Keratinocyte (primary cell): Measurements from ENCODE around the gene HMCN2. TPM values are rescaled to one million over a fixed set of nuclear protein-coding genes. Genes with fewer than 3 reads are reported as not detected.

Experiments
- DNase-seq: peaks from one replicate; pipeline ENCODE4 v3.0.0-alpha.2; 2011; ENCODE audit warnings: low read depth, missing footprints, low spot score
- FAIRE-seq: peaks from 2 replicates; lab custom pipeline; 2011; peaks lifted over from hg19 to GRCh38; lab: Jason Lieb, UNC
- H2AFZ ChIP-seq: 2 replicates; pipeline ENCODE4 v1.6.0; 2012; ENCODE audit warnings: low read length, control low read depth, inconsistent platforms; ENCODE audit not compliant: control insufficient read depth
- H3K27ac ChIP-seq: 2 replicates; pipeline ENCODE4 v1.5.1; 2011; ENCODE audit warnings: low read length; ENCODE audit not compliant: control insufficient read depth, insufficient read depth
- H3K27me3 ChIP-seq: 3 replicates; pipeline ENCODE4 v1.6.0; 2011; ENCODE audit warnings: low read length; ENCODE audit not compliant: control insufficient read depth, insufficient read depth; ENCODE audit errors: extremely low read depth
- H3K36me3 ChIP-seq, 2 experiments: 2 replicates in 1 of 2; 3 replicates in 1 of 2; pipeline ENCODE4 v1.5.1; 2011; ENCODE audit warnings: low read length in 2 of 2, mild to moderate bottlenecking in 1 of 2; ENCODE audit not compliant: control insufficient read depth in 2 of 2, insufficient read depth in 2 of 2; ENCODE audit errors: extremely low read depth in 1 of 2
- H3K4me1 ChIP-seq: 3 replicates; pipeline ENCODE4 v1.5.1; 2011; ENCODE audit warnings: low read length; ENCODE audit not compliant: control insufficient read depth, insufficient read depth; ENCODE audit errors: extremely low read depth
- H3K4me2 ChIP-seq: 3 replicates; pipeline ENCODE4 v1.6.0; 2011; ENCODE audit warnings: low read depth, low read length; ENCODE audit not compliant: control insufficient read depth, insufficient read depth; ENCODE audit errors: extremely low read depth
- H3K4me3 ChIP-seq, 3 experiments: fragments of 200-600 bp in 1 of 3; sonication (generic) in 1 of 3; 2 replicates in 2 of 3; 3 replicates in 1 of 3; pipeline ENCODE4 v1.5.1; 2011 to 2016; ENCODE audit warnings: low read length in 3 of 3, mild to moderate bottlenecking in 3 of 3, control low read depth in 2 of 3, inconsistent platforms in 1 of 3, low read depth in 1 of 3, mixed read lengths in 1 of 3, mixed run types in 1 of 3, moderate library complexity in 1 of 3; ENCODE audit not compliant: control insufficient read depth in 2 of 3, insufficient read depth in 2 of 3; ENCODE audit errors: extremely low read depth in 1 of 3
- H3K79me2 ChIP-seq: 2 replicates; pipeline ENCODE4 v1.6.0; 2012; ENCODE audit warnings: low read length; ENCODE audit not compliant: control insufficient read depth, insufficient read depth
- H3K9ac ChIP-seq: 3 replicates; pipeline ENCODE4 v1.6.0; 2011; ENCODE audit warnings: low read length; ENCODE audit not compliant: control insufficient read depth, insufficient read depth; ENCODE audit errors: extremely low read depth
- H3K9me1 ChIP-seq: 3 replicates; pipeline ENCODE4 v1.6.0; 2011; ENCODE audit warnings: low read length; ENCODE audit not compliant: control insufficient read depth, insufficient read depth; ENCODE audit errors: extremely low read depth
- H3K9me3 ChIP-seq: 2 replicates; pipeline ENCODE4 v1.5.1; 2012; ENCODE audit warnings: low read depth, low read length; ENCODE audit not compliant: control insufficient read depth
- H4K20me1 ChIP-seq: 3 replicates; pipeline ENCODE4 v1.6.0; 2011; ENCODE audit warnings: low read length; ENCODE audit not compliant: control insufficient read depth, insufficient read depth; ENCODE audit errors: extremely low read depth
- CTCF ChIP-seq, 3 experiments: IDR thresholded peaks in 1 of 3; conservative IDR thresholded peaks in 1 of 3; optimal IDR thresholded peaks in 1 of 3; 2 replicates in 2 of 3; 3 replicates in 1 of 3; pipeline versions ENCODE3 to v1.5.1; 2011; ENCODE audit warnings: low read length in 3 of 3, mild to moderate bottlenecking in 3 of 3, moderate library complexity in 2 of 3, control low read depth in 1 of 3, inconsistent platforms in 1 of 3; ENCODE audit not compliant: insufficient read depth in 2 of 3; ENCODE audit errors: extremely low read depth in 1 of 3
- EZH2 ChIP-seq: IDR thresholded peaks from one replicate; pipeline ENCODE4 v1.6.1; 2012; ENCODE audit warnings: inconsistent platforms, mild to moderate bottlenecking, low read length, moderate library complexity
- dilution Hi-C: fragments of 300-500 bp; cut with MboI; formaldehyde crosslinking; loops from one replicate; pipeline ENCODE4 v1.7.0; 2020; ENCODE audit warnings: low sequenced_read_pairs; ENCODE audit not compliant: extremely low pct_ligation_motif_present
- polyA plus RNA-seq, 5 experiments: library from polyadenylated mRNA; depleted of rRNA in 3 of 5; stranded (reverse) in 3 of 5; stranded (forward) in 1 of 5; unstranded in 1 of 5; fragments of >200 nt; gene quantifications; 1 replicate in 1 of 5; 2 replicates in 3 of 5; 3 replicates in 1 of 5; pipeline versions ENCODE4 v1.2.1 to v1.2.3, GENCODE V29; 2011 to 2012; ENCODE audit warnings: missing spikeins in 2 of 5, low read depth in 1 of 5, low replicate concordance in 1 of 5

Gene HMCN2
- polyA plus RNA-seq, 1 donor (not counting 4 experiments of a cell fraction or from before 2014, with no cell fraction given): not detected

GRCh38 chr9:130354378-130354777, 88.8 kb downstream of the HMCN2 start:
- no peaks in the 10 kb centered on the region for H3K9me3 ChIP-seq
- dilution Hi-C loops: no loop called here

GRCh38 chr9:130354806-130355205, 89.2 kb downstream of the HMCN2 start:
- Histone ChIP-seq H3K4me2 (no peak overlapping the region), H3K27ac (no peak overlapping the region), H3K4me1 (peaks cover 4% of the 10 kb centered on the region), H3K9ac (no peak overlapping the region), H3K9me1 (no peaks in the 10 kb centered on the region), H3K4me3 (no peak overlapping the region), H3K79me2 (no peaks in the 10 kb centered on the region), H2AFZ (no peak overlapping the region), H3K27me3 (no peaks in the 10 kb centered on the region), H4K20me1 (no peaks in the 10 kb centered on the region), H3K36me3 (no peaks in the 10 kb centered on the region), H3K9me3 (no peaks in the 10 kb centered on the region)
- DNase-seq: no peak
- FAIRE-seq: no peak
- no peak for TF ChIP-seq EZH2
- TF ChIP-seq CTCF (optimal IDR thresholded peaks at IDR 0.05 in 1 of 3, IDR thresholded peaks at IDR 0.05 in 1 of 3, conservative IDR thresholded peaks at IDR 0.05 in 1 of 3; ENCODE audit: extremely low read depth in 1 of 3, insufficient read depth in 2 of 3, low read length in 3 of 3): no peak
- dilution Hi-C loops: no loop called here

More at GRCh38 chr9:130354378-130354777, 88.8 kb downstream of the HMCN2 start:
- no peak overlapping the region for H3K4me3 ChIP-seq
- H3K9me1 ChIP-seq: no peaks in the 10 kb centered on the region
- H3K9ac ChIP-seq: no peak overlapping the region
- FAIRE-seq (no peak), DNase-seq (no peak)
- peaks cover 4% of the 10 kb centered on the region for H3K4me1 ChIP-seq
- no peak for TF ChIP-seq CTCF (optimal IDR thresholded peaks at IDR 0.05 in 1 of 3, IDR thresholded peaks at IDR 0.05 in 1 of 3, conservative IDR thresholded peaks at IDR 0.05 in 1 of 3; ENCODE audit: extremely low read depth in 1 of 3, insufficient read depth in 2 of 3, low read length in 3 of 3)
- no peak for TF ChIP-seq EZH2
- H3K27ac ChIP-seq: no peak overlapping the region
- H3K4me2 ChIP-seq: no peak overlapping the region
- no peaks in the 10 kb centered on the region for H3K36me3 ChIP-seq
- no peaks in the 10 kb centered on the region for H3K79me2 ChIP-seq
- no peak overlapping the region for H2AFZ ChIP-seq
- no peaks in the 10 kb centered on the region for H3K27me3 ChIP-seq
- H4K20me1 ChIP-seq: no peaks in the 10 kb centered on the region
